HG03575 (cell line): ENCODE data around the gene ZDHHC1.
"Not testable (repeated sequence)": the region's sequence is repeated elsewhere in the genome, so short reads cannot be mapped to it uniquely, and the experiment has no call there.

Experiments used
- ATAC-seq: cut with Tn5 transposase; IDR thresholded peaks from one replicate; pipeline ENCODE4 v1.9.1; 2021; ENCODE audit not compliant: unreplicated experiment, insufficient number of reproducible peaks, low FRiP score; ENCODE audit errors: extremely low read depth

ZDHHC1 gene

DNA sequence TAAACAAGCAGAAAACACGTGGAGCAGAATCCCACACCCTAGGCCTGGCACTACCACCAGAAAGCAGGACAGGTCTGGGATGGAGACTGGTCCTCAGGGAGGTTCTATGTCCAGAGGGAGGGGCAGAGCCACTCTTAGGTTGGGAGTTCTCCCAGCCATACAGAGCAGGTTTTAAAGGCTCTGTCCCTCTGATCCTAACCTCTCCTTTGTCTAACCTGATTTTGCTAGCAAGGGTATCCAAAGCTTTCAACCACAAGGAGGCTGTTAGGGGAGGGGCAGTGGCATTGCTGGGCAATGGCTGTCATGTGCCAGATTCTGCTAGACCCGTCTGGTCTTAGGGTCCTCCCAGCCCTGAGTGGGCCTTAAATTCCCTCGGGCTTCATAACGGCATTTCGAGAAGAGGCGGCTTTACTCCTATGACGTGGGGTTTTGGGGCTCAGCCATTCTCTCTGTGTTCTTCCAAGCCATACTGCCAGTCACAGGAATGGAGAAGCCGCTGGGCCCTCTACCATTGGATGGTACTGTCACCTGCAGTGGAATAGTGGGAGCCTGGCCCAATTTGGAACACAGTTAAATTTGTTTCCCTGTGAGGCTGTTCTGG is 28.7 kb downstream of the ZDHHC1 start:
- no peak for ATAC-seq

- no peak for ATAC-seq
Measured at GRCh38 chr16:67386861-67387455, 29.3 kb downstream of the ZDHHC1 start.

DNA sequence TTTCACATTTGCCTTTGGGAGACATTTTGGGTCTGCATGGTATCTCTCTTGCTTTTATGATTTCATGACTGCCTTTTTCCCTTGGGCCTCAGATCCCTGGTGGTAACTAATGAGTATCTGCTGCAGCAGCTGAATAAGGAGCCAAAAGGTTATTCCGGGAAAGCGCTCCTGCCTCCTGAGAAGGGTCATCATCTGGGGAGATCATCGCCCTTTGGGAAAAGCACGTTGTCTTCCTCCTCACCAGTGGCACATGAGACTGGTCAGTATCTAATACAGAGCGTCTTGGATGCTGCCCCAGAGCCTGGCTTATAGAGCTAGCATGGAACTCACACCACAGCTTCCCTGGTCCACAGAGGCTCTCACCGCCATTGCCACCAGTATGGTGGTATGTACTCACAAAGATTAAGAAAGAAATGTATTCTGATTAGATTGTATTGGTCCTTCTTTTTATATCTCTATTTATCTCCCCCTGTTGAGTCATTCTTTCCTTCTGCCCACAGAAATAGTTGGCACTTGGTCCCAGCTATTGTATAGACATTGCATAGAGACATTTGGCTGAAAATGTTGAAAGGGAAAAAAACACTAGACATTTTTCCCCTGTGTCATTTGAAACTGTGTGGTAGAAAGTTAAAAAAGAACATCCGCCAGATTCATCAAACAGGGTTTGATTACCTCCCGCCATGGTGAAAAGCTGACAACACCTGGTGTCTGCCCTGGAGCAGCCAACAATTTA is 31.3 kb downstream of the ZDHHC1 start:
- ATAC-seq = no peak

- ATAC-seq = no peak
Measured at GRCh38 chr16:67383284-67383683, 33.0 kb downstream of the ZDHHC1 start.

- no peak for ATAC-seq
Measured at GRCh38 chr16:67378642-67379041, 37.6 kb downstream of the ZDHHC1 start.

- ATAC-seq = not testable (repeated sequence)
Measured at GRCh38 chr16:67376012-67376411, 40.3 kb downstream of the ZDHHC1 start.

- ATAC-seq = no peak
Measured at GRCh38 chr16:67372664-67373063, 43.6 kb downstream of the ZDHHC1 start.

DNA sequence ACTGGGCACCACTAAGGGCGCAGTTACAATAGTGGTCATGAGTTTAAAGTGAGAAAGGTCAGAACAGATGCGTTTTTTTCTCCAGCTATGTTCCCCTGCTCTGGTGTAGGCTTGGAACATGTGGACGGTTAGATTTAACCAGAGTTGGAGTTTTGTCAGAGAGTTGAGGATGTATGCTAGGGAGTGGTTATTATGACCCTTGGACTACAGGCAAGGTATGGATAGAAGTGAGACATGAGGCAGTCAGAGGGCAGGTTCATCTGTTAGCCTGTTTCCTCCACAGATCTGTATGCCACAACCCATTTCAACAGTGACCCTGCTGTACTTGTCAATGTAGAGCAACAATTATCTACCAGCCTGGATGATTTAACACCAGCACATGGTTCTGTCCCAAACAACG is 45.6 kb downstream of the ZDHHC1 start:
- no peak for ATAC-seq

GRCh38 chr16:67364600-67365235 is 51.6 kb downstream of the ZDHHC1 start:
- ATAC-seq = no peak

- ATAC-seq = no peak
Measured at GRCh38 chr16:67361038-67361437, 55.2 kb downstream of the ZDHHC1 start.

DNA sequence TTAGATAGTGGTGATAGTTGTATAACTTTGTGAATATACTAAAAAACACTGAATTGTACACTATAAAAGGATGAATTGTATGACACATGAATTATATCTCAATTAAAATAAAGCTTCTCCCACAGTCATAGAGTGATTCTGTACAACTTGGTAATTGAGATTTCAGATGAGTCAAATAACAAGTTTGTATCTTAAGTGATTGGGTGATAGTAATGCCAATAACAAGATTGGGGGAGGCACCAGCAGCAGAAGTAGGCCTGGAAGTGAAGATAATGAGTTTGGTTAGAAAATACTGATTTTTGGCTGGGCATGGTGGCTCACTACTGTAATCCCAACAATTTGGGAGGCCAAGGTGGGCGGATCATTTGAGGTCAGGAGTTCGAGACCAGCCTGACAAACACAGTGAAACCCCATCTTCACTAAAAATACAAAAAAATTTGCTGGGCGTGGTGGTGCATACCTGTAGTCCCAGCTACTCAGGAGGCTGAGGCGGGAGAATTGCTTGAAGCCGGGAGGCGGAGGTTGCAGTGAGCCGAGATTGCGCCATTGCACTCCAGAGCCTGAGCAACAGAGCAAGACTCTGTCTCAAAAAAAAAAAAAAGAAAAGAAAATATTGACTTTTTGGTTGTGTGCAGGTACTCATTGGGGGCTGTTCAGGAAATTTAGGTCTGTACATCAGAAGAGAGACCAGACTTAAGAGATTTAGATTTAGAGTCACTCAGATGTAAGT is 56.6 kb downstream of the ZDHHC1 start:
- not testable (repeated sequence) for ATAC-seq

- ATAC-seq = no peak
Measured at GRCh38 chr16:67357561-67357960, 58.7 kb downstream of the ZDHHC1 start.

DNA sequence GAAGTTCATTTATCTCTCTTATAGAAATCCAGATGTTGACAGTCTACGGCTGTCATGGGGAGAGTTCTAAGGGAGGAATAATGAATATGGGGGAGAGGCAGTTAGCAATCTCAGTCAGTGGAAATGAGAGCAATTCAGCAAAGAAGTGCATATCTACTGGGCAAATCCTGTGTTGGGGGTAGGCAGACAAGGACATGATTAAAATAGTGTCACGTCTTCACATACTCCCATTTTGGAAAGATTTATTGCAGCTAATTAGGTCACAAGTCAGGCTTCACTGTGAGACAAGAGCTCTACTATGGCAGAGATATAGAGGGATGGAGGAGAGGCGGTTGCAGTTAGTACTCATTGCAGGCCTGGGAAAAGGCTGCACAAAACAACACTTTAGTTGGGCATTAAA is 59.9 kb downstream of the ZDHHC1 start:
- ATAC-seq = no peak

- ATAC-seq = not testable (repeated sequence)
Measured at GRCh38 chr16:67352463-67352862, 63.8 kb downstream of the ZDHHC1 start.

GRCh38 chr16:67350324-67350723 is 66.0 kb downstream of the ZDHHC1 start:
- no peak for ATAC-seq

DNA sequence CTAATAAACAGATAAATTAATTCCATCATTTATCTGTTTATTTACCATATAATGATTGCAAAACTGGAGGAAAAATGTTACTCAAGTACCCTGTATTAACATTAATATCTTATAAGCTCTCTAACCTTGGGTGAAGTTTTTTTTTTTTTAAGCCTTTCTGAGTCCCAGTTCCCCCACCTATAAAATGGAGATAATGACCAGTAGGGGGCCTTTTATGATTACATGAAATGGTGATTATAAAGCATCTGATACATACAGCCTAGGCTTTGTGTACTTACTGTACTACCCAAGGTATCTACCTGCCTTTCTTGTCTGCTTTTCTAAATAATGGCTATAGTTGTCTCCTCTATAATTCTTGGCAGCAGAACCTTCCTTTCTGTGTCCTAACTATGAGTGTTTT is 67.1 kb downstream of the ZDHHC1 start:
- no peak for ATAC-seq

DNA sequence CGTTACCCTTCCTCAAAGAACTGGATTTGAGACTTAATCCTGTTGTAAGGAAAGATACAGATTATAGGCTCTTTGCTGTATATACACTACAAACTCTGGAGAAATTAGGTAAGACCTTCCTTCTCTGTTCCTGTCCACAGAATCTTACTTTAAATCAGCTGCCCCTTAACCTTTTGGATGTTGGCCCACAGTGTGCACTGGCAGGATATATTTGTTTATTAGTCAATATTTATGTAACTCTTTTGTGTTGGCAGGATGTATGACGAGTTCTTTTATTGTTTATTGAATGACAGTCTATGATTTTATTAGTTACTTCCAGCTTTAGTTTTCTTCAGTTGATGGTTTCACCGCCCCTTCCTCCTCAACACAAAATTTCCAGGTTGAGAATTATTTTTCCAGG is 69.9 kb downstream of the ZDHHC1 start:
- no peak for ATAC-seq

- ATAC-seq = no peak
Measured at GRCh38 chr16:67345401-67345800, 70.9 kb downstream of the ZDHHC1 start.
